Measurements from ENCODE around the gene VDR. TPM values are rescaled to one million over a fixed set of nuclear protein-coding genes. Genes with fewer than 3 reads are reported as not detected.

Gene VDR
- total and polyA plus RNA-seq, 8 donors: 1.2 to 5.5 (median 2.0) TPM

DNA sequence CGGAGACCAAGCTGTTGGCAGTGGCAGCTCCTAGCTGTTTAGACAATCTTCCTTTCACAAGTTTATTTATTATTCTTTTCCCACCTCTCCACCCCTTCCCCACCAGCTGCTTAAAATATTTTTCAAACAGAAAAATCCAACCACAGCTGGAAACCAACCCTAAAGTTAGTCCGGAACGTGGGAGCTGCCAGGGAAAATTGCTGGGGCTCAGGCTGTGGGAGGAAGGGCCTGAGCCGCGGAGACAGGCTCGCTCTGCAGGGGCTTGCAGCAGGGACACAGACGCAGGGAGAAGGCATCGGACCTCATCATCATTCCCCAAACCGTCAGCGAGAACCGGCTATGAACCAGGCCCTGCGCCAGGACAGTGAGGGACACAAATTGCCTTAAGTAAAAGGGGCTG is 42.5 kb upstream of the VDR start:
- WGBS, 2 donors: 87% methylated on average over 12 of the region's 12 CpGs
- DNase-seq: no peak
- no peaks in the 10 kb centered on the region for H3K36me3 ChIP-seq
- H3K27ac ChIP-seq: no peak overlapping the region
- intact Hi-C loops (cut with DNase I): no loop called here
- FAIRE-seq: no peak
- no peak for TF ChIP-seq CTCF (IDR thresholded peaks at IDR 0.05)
- no peaks in the 10 kb centered on the region for H3K9me3 ChIP-seq
- no peak overlapping the region for H3K4me3 ChIP-seq
- ATAC-seq: no peak
- H3K4me1 ChIP-seq: no peaks in the 10 kb centered on the region
- no peaks in the 10 kb centered on the region for H3K27me3 ChIP-seq

DNA sequence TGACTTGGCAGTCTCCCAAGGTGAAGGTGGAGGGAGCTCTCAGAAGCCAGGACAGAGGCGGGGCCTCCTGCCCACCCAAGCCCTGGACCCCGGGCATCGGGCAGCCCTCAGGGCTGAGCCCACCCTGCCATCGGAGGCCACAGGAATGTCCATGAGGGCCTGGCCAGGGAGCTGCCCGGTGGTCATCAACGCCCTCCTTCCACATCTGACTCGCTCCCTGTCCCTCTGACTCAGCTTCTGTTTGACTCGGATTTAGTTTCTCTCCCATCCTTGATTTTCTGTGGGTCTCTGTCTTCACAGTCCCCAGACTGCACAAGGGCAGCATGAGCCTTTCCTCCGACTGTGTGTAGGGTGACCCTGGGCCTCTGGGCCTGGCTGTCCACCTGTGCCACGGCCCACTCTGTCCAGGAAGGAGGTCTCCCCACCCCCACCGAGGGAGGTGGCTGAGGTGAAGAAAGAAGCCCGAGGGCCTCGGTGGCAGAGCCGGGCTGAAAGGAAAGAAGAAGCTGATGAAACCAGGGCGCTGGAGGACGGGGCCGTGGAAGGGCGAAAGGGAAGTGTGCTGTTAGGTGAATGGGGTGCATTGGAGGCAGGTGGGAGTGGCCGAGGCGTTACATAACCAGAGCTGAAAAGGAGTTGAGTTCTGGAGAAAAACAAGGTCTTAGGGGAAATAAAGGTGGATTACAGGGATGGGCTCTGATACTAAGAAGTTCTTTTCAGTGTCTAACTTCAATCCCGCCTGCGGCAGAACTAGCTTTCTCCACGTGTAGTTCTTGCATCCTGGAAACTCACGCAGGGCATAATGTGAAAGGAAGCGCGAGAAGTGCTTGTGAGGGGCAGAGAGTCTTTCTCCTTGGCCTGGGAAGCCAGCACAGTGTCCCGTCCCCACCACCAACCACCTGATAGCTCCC is 41.9 kb upstream of the VDR start:
- Histone ChIP-seq H3K27ac (no peak overlapping the region), H3K4me3 (no peak overlapping the region), H3K27me3 (peaks cover 0 to 4% (median 0%) of the 10 kb centered on the region in 4 donors), H3K9me3 (no peaks in the 10 kb centered on the region), H3K4me1 (peaks cover 0 to 4% (median 0%) of the 10 kb centered on the region in 3 donors), H3K36me3 (no peaks in the 10 kb centered on the region)
- 71 to 73% methylated on average over 27 of the region's 27 CpGs for WGBS, 2 donors
- no peak for TF ChIP-seq CTCF (IDR thresholded peaks at IDR 0.05)
- intact Hi-C loops (cut with DNase I): no loop called here
- no peak for FAIRE-seq
- no peak for ATAC-seq
- no peak for DNase-seq

- H3K27me3 ChIP-seq: peaks cover 0 to 4% (median 0%) of the 10 kb centered on the region in 4 donors
- peaks cover 0 to 4% (median 0%) of the 10 kb centered on the region in 3 donors for H3K4me1 ChIP-seq
- no peaks in the 10 kb centered on the region for H3K36me3 ChIP-seq
- H3K4me3 ChIP-seq: no peak overlapping the region
- DNase-seq (no peak), FAIRE-seq (no peak), ATAC-seq (no peak)
- intact Hi-C loops (cut with DNase I): no loop called here
- no peak overlapping the region for H3K27ac ChIP-seq
- no peaks in the 10 kb centered on the region for H3K9me3 ChIP-seq
- WGBS, 2 donors: 53 to 61% methylated on average over 1 of the region's 1 CpG
- TF ChIP-seq CTCF (IDR thresholded peaks at IDR 0.05): no peak
Measured at GRCh38 chr12:47945341-47945728, 40.5 kb upstream of the VDR start.

- intact Hi-C loops (cut with DNase I): no loop called here
- H3K36me3 ChIP-seq: no peaks in the 10 kb centered on the region
- ATAC-seq (no peak), DNase-seq (no peak), FAIRE-seq (no peak)
- WGBS, 2 donors: 76 to 79% methylated on average over 6 of the region's 6 CpGs
- H3K4me1 ChIP-seq: peaks cover 0 to 4% (median 0%) of the 10 kb centered on the region in 3 donors
- H3K9me3 ChIP-seq: no peaks in the 10 kb centered on the region
- peaks cover 0 to 4% (median 0%) of the 10 kb centered on the region in 4 donors for H3K27me3 ChIP-seq
- no peak overlapping the region for H3K27ac ChIP-seq
- H3K4me3 ChIP-seq: no peak overlapping the region
- no peak for TF ChIP-seq CTCF (IDR thresholded peaks at IDR 0.05)
Measured at GRCh38 chr12:47944685-47945340, 40.0 kb upstream of the VDR start.

Measured in pancreas (tissue), 10 donors.